Endothelial cell of umbilical vein (primary cell): ENCODE data around the gene DNAH11. TPM values are rescaled to one million over a fixed set of nuclear protein-coding genes. Genes with fewer than 3 reads are reported as not detected.

ENCODE experiments used
- BruUV-seq: library from RNA; stranded (reverse); fragments of 400-500 nt; replicated peaks from 2 replicates; lab custom pipeline; 2021; lab: Mats Ljungman, UMichigan
- CTCF ChIA-PET: fragments of 300-600, 350-600 bp; sonication (Branson Sonifier 250); formaldehyde crosslinking; loops from one replicate; lab custom pipeline; 2021; ENCODE audit warnings: antibody characterized with exemption, inconsistent platforms; lab: Charles Lee
- POLR2A ChIA-PET: fragments of 300-600, 350-600 bp; sonication (Branson Sonifier 250); formaldehyde crosslinking; loops from one replicate; lab custom pipeline; 2021; ENCODE audit warnings: antibody characterized with exemption, inconsistent platforms; lab: Charles Lee
- DNase-seq: peaks from one replicate; pipeline ENCODE4 v3.0.0-alpha.2; 2011; ENCODE audit warnings: low read depth, low spot score
- FAIRE-seq: peaks from 2 replicates; lab custom pipeline; 2011; peaks lifted over from hg19 to GRCh38; lab: Jason Lieb, UNC
- H2AFZ ChIP-seq: 2 replicates; pipeline ENCODE4 v1.6.0; 2012; ENCODE audit warnings: low read depth, low read length, control low read depth, inconsistent platforms
- H3K27ac ChIP-seq: 2 replicates; pipeline ENCODE4 v1.5.1; 2011; ENCODE audit warnings: low read depth, mild to moderate bottlenecking, control low read depth, low read length, moderate library complexity; ENCODE audit not compliant: insufficient read depth
- H3K27me3 ChIP-seq, 2 experiments: 2 replicates each; pipeline versions ENCODE4 v1.6.0 to v1.6.1; 2011; ENCODE audit warnings: low read length in 2 of 2, mixed read lengths in 1 of 2; ENCODE audit not compliant: control insufficient read depth in 2 of 2, insufficient read depth in 2 of 2
- H3K36me3 ChIP-seq, 2 experiments: 2 replicates in 1 of 2; 3 replicates in 1 of 2; pipeline ENCODE4 v1.5.1; 2011; ENCODE audit warnings: low read length in 2 of 2, mild to moderate bottlenecking in 1 of 2, moderate library complexity in 1 of 2; ENCODE audit not compliant: control insufficient read depth in 2 of 2, insufficient read depth in 2 of 2; ENCODE audit errors: extremely low read depth in 1 of 2
- H3K4me1 ChIP-seq: 3 replicates; pipeline ENCODE4 v1.5.1; 2011; ENCODE audit warnings: mild to moderate bottlenecking, low read length; ENCODE audit not compliant: control insufficient read depth, insufficient read depth; ENCODE audit errors: extremely low read depth
- H3K4me2 ChIP-seq: 2 replicates; pipeline ENCODE4 v1.6.1; 2011; ENCODE audit warnings: low read length, control low read depth, mixed read lengths; ENCODE audit not compliant: insufficient read depth
- H3K4me3 ChIP-seq, 3 experiments: fragments of 200-600 bp in 1 of 3; sonication (generic), shearing (Covaris generic) in 1 of 3; replicated peaks in 1 of 3; 2 replicates each; pipeline ENCODE4 v1.5.1; 2011 to 2016; ENCODE audit warnings: control low read depth in 3 of 3, low read length in 3 of 3, mild to moderate bottlenecking in 2 of 3, inconsistent platforms in 1 of 3, low read depth in 1 of 3, moderate library complexity in 1 of 3; ENCODE audit not compliant: insufficient read depth in 1 of 3
- H3K79me2 ChIP-seq: 2 replicates; pipeline ENCODE4 v1.6.0; 2012; ENCODE audit warnings: low read length, inconsistent platforms; ENCODE audit not compliant: control insufficient read depth, insufficient read depth
- H3K9ac ChIP-seq: replicated peaks from 2 replicates; pipeline ENCODE3; 2011; ENCODE audit warnings: low read length, control low read depth; ENCODE audit not compliant: insufficient read depth; ENCODE audit errors: extremely low read depth
- H3K9me1 ChIP-seq: replicated peaks from 3 replicates; pipeline ENCODE4 v1.6.0; 2011; ENCODE audit warnings: mild to moderate bottlenecking, low read length; ENCODE audit not compliant: control insufficient read depth, insufficient read depth; ENCODE audit errors: extremely low read depth
- H3K9me3 ChIP-seq: replicated peaks from 2 replicates; pipeline ENCODE4 v1.5.1; 2012; ENCODE audit warnings: low read length, inconsistent platforms; ENCODE audit not compliant: control insufficient read depth, insufficient read depth
- H4K20me1 ChIP-seq: replicated peaks from 2 replicates; pipeline ENCODE3; 2011; ENCODE audit warnings: mild to moderate bottlenecking, low read length; ENCODE audit not compliant: control insufficient read depth, insufficient read depth; ENCODE audit errors: extremely low read depth
- CTCF ChIP-seq, 2 donors: IDR thresholded peaks; 1 replicate in 1 of 2; 2 replicates in 1 of 2; pipeline ENCODE4 v1.5.1; 2011; ENCODE audit warnings: low read length in 2 of 2, mild to moderate bottlenecking in 2 of 2, moderate library complexity in 2 of 2, control low read depth in 1 of 2, inconsistent platforms in 1 of 2, low read depth in 1 of 2; ENCODE audit not compliant: insufficient read depth in 1 of 2; ENCODE audit errors: extremely low read depth in 1 of 2
- EZH2 ChIP-seq: IDR thresholded peaks from 2 replicates; pipeline ENCODE4 v1.6.1; 2012; ENCODE audit warnings: borderline replicate concordance, low read depth, mild to moderate bottlenecking, moderate library complexity, low read length, inconsistent platforms; ENCODE audit not compliant: severe bottlenecking
- FOS ChIP-seq: IDR thresholded peaks from 2 replicates; pipeline ENCODE4 v1.6.1; 2011; ENCODE audit warnings: mild to moderate bottlenecking, low read length, moderate library complexity, borderline replicate concordance; ENCODE audit not compliant: insufficient read depth
- GATA2 ChIP-seq: IDR thresholded peaks from 2 replicates; pipeline ENCODE4 v1.7.0; 2011; ENCODE audit warnings: low read depth, mild to moderate bottlenecking, moderate library complexity, mixed read lengths, low read length; ENCODE audit not compliant: insufficient read length, insufficient read depth
- JUN ChIP-seq: IDR thresholded peaks from 2 replicates; pipeline ENCODE4 v1.6.1; 2011; ENCODE audit warnings: borderline replicate concordance, low read depth; ENCODE audit not compliant: insufficient read length, insufficient read depth
- MAX ChIP-seq: IDR thresholded peaks from 2 replicates; pipeline ENCODE4 v1.6.1; 2011; ENCODE audit not compliant: insufficient read depth, insufficient read length
- MYC ChIP-seq: IDR thresholded peaks from one replicate; pipeline ENCODE4 v1.6.1; 2011; ENCODE audit warnings: mild to moderate bottlenecking, low read depth, low read length
- POLR2A ChIP-seq: IDR thresholded peaks from 2 replicates; pipeline ENCODE4 v1.6.1; 2012; ENCODE audit warnings: low read depth, mild to moderate bottlenecking, control low read depth, low read length
- POLR2AphosphoS5 ChIP-seq: IDR thresholded peaks from 2 replicates; pipeline ENCODE4 v1.6.1; 2012; ENCODE audit warnings: low read depth, mild to moderate bottlenecking, control low read depth, low read length, moderate library complexity; ENCODE audit not compliant: insufficient read depth
- dilution Hi-C: fragments of 300-500 bp; cut with MboI; formaldehyde crosslinking; loops from one replicate; pipeline ENCODE4 v1.15.0; 2019; ENCODE audit warnings: low sequenced_read_pairs; ENCODE audit not compliant: extremely low pct_ligation_motif_present
- intact Hi-C: fragments of 100-400 bp; cut with micrococcal nuclease; formaldehyde crosslinking; loops from one replicate; pipeline ENCODE4 v1.10.0; 2022
- polyA plus RNA-seq, 4 experiments: library from polyadenylated mRNA; depleted of rRNA in 3 of 4; stranded (reverse) in 3 of 4; unstranded in 1 of 4; fragments of >200 nt; gene quantifications; 2 replicates each; pipeline versions ENCODE4 v1.2.1 to v1.2.3, GENCODE V29; 2011 to 2012; ENCODE audit warnings: missing spikeins in 1 of 4
- total RNA-seq: library from RNA; stranded (reverse); gene quantifications from 2 replicates; pipeline ENCODE4 v1.2.3, GENCODE V29; 2021

DNAH11 gene
- total and polyA plus RNA-seq, 2 donors (not counting 3 experiments of a cell fraction or from before 2014, with no cell fraction given) = 0.69 to 0.91 TPM

- DNase-seq (no peak), FAIRE-seq (no peak)
- ChIA-PET CTCF (no interaction called here), POLR2A (no interaction called here)
- Histone ChIP-seq H3K4me1 (no peaks in the 10 kb centered on the region), H3K9ac (no peak overlapping the region), H3K27ac (no peak overlapping the region), H3K27me3 (no peaks in the 10 kb centered on the region), H3K4me3 (no peak overlapping the region), H4K20me1 (no peaks in the 10 kb centered on the region), H3K36me3 (no peaks in the 10 kb centered on the region), H3K9me1 (no peaks in the 10 kb centered on the region), H2AFZ (no peak overlapping the region), H3K79me2 (no peaks in the 10 kb centered on the region), H3K9me3 (no peaks in the 10 kb centered on the region), H3K4me2 (no peak overlapping the region)
- intact Hi-C loops = no loop called here
- TF ChIP-seq GATA2 (no peak), CTCF (IDR thresholded peaks at IDR 0.05; ENCODE audit: extremely low read depth in 1 of 2, insufficient read depth in 1 of 2, low read depth in 1 of 2, low read length in 2 of 2) (no peak), JUN (no peak), POLR2A (no peak), POLR2AphosphoS5 (no peak), MYC (no peak), MAX (no peak), FOS (no peak), EZH2 (no peak)
- dilution Hi-C loops = no loop called here
- no TSS peak for BruUV-seq
These were observed 177.0 kb downstream of the DNAH11 start for GRCh38 chr7:21719846-21720245.
